Lung (tissue), 12 donors: ENCODE results near the gene FDXR. TPM values are rescaled to one million over a fixed set of nuclear protein-coding genes. Genes with fewer than 3 reads are reported as not detected.

ENCODE experiments used
- ATAC-seq: fragments of 200-7000 bp; cut with Tn5 transposase; one replicate; pipeline ENCODE4 v1.9.1; 2020; ENCODE audit warnings: moderate number of reproducible peaks; ENCODE audit not compliant: insufficient read depth, low FRiP score
- DNase-seq, 3 donors: peaks; one replicate each; pipeline ENCODE4 v3.0.0-alpha.2; 2013 to 2017
- H3K27ac ChIP-seq, 2 donors: one replicate each; pipeline ENCODE4 v1.5.1; 2013; ENCODE audit warnings: mild to moderate bottlenecking in 2 of 2, moderate library complexity in 2 of 2, control low read depth in 1 of 2, inconsistent platforms in 1 of 2, low read depth in 1 of 2, low read length in 1 of 2
- H3K27me3 ChIP-seq, 3 donors: one replicate each; pipeline ENCODE4 v1.5.1; 2013; ENCODE audit warnings: low read length in 2 of 3; ENCODE audit not compliant: control insufficient read depth in 3 of 3, insufficient read depth in 3 of 3
- H3K36me3 ChIP-seq, 4 donors: one replicate each; pipeline ENCODE4 v1.5.1; 2013; ENCODE audit warnings: low read length in 4 of 4, mild to moderate bottlenecking in 1 of 4, moderate library complexity in 1 of 4; ENCODE audit not compliant: control insufficient read depth in 4 of 4, insufficient read depth in 4 of 4
- H3K4me1 ChIP-seq, 5 donors: one replicate each; pipeline ENCODE4 v1.5.1; 2013; ENCODE audit warnings: low read length in 5 of 5, mild to moderate bottlenecking in 2 of 5, moderate library complexity in 1 of 5; ENCODE audit not compliant: control insufficient read depth in 5 of 5, insufficient read depth in 5 of 5
- H3K4me3 ChIP-seq: one replicate; pipeline ENCODE4 v1.5.1; 2013; ENCODE audit warnings: mild to moderate bottlenecking, control low read depth, moderate library complexity
- H3K9ac ChIP-seq, 2 donors: one replicate each; pipeline ENCODE4 v1.5.1; 2013; ENCODE audit warnings: low read length in 2 of 2, control low read depth in 1 of 2; ENCODE audit not compliant: insufficient read depth in 1 of 2
- H3K9me3 ChIP-seq, 4 donors: one replicate each; pipeline ENCODE4 v1.5.1; 2013; ENCODE audit warnings: low read length in 3 of 4, mild to moderate bottlenecking in 1 of 4, moderate library complexity in 1 of 4; ENCODE audit not compliant: control insufficient read depth in 4 of 4, insufficient read depth in 3 of 4
- WGBS, 2 donors: extraction: QIAGEN DNeasy Blood & Tissue Kit; methylation state at CpG; one replicate each; pipeline ENCODE4 v1.1.7; 2013; 5-methylcytosine and 5-hydroxymethylcytosine counted together
- polyA plus RNA-seq, 2 donors: library from polyadenylated mRNA; stranded (reverse); fragments of 200-250 nt; gene quantifications; one replicate each; pipeline ENCODE4 v1.2.1, GENCODE V29; 2013
- total RNA-seq, 2 donors: library from RNA; depleted of rRNA in 1 of 2; stranded (reverse); fragments of >200 nt in 1 of 2; gene quantifications; one replicate each; pipeline ENCODE4 v1.2.1, GENCODE V29; 2014 to 2021
- TF ChIP-seq, protein P1 (sequence below): IDR thresholded peaks from 2 replicates; pipeline ENCODE4 v1.5.1; 2012; ENCODE audit warnings: mild to moderate bottlenecking; ENCODE audit errors: control extremely low read depth, extremely low read depth
- donor health status: control.
- donor health status: control.
- donor health status: Bipolar disorder and iron deficiency.
- donor health status: healthy.
- donor health status: DM: yes; HTN: yes; CAD: no.

Gene FDXR
- total and polyA plus RNA-seq, 4 donors: 7.8 to 17.5 (median 10.7) TPM

DNA sequence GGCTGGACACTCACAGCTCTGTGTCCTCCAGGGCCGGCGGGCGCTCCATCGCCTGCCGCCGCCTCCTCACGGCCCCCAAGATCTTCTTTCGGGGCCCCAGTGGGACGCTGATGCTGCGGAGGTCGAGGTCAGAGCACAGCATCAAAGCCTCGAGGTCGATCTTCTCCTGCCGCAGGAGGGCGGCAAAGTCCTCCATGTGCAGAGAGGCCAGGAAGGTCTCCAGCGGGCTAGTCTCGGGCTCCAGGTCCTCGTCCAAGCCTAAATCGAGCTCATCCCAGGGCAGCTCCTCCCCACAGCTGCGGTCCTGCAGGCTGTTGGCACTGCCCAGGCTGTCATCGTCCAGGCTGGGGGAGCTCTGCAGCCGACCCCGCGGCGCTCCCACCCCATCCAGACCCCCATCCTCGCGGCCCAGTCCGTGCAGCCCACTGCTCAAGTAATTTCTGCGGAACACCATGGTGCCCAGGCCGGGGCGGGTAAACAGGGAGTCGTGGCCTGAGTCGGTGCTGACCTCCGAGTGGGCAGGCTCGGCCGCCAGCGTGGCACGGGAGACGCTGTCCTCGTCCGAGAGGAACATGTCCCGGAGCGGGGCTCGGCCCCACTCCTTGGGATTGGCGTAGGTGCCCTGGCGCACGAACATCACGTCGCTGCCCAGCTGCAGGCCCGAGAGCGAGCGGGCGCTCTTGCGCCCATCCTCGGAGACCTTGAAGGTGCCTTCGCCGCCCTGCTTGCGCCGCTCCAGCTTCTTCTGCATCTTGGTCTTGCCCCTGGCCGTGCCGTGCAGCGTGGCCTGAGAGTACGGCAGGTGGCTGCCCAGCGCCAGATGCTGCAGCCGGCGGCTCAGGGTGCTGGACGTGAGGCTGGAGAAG lies 46.9 kb upstream of the FDXR start:
- TF ChIP-seq, protein P1, sequence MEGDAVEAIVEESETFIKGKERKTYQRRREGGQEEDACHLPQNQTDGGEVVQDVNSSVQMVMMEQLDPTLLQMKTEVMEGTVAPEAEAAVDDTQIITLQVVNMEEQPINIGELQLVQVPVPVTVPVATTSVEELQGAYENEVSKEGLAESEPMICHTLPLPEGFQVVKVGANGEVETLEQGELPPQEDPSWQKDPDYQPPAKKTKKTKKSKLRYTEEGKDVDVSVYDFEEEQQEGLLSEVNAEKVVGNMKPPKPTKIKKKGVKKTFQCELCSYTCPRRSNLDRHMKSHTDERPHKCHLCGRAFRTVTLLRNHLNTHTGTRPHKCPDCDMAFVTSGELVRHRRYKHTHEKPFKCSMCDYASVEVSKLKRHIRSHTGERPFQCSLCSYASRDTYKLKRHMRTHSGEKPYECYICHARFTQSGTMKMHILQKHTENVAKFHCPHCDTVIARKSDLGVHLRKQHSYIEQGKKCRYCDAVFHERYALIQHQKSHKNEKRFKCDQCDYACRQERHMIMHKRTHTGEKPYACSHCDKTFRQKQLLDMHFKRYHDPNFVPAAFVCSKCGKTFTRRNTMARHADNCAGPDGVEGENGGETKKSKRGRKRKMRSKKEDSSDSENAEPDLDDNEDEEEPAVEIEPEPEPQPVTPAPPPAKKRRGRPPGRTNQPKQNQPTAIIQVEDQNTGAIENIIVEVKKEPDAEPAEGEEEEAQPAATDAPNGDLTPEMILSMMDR: no peak
- Histone ChIP-seq H3K9ac (no peak overlapping the region), H3K4me3 (no peak overlapping the region), H3K27ac (no peak overlapping the region), H3K27me3 (peaks cover 4 to 30% (median 29%) of the 10 kb centered on the region in 3 donors), H3K4me1 (peaks cover 0 to 16% (median 3%) of the 10 kb centered on the region in 5 donors), H3K9me3 (no peaks in the 10 kb centered on the region), H3K36me3 (no peaks in the 10 kb centered on the region)
- ATAC-seq (no peak), DNase-seq (no peak)
- 58 to 65% methylated on average over 61 to 67 of the region's 67 CpGs for WGBS, 2 donors

DNA sequence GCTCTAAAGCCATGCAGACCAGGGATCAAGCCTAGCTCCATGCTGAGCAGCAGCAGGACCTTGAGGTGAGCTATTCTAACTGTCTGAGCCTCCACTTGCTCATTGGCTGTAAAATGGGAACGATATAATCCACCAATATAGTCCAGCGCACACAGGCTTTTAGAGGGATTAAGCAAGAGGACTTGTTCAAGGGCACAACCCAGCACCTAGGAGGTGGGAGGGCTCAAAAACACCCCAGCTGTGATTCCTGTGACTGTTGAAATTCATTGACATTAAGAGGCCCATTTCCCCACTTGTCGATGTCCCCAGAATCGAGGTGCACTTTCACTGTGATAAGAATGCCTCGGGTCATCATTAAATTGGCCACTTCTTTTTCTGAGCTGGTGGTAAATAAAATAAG lies 46.1 kb upstream of the FDXR start:
- Histone ChIP-seq H3K36me3 (no peaks in the 10 kb centered on the region), H3K9me3 (no peaks in the 10 kb centered on the region), H3K27me3 (peaks cover 4 to 22% (median 21%) of the 10 kb centered on the region in 3 donors), H3K9ac (no peak overlapping the region), H3K27ac (no peak overlapping the region), H3K4me3 (no peak overlapping the region), H3K4me1 (peaks cover 0 to 14% (median 3%) of the 10 kb centered on the region in 5 donors)
- DNase-seq: no peak
- TF ChIP-seq, protein P1: no peak
- no peak for ATAC-seq
- 86 to 93% methylated on average over 5 of the region's 5 CpGs for WGBS, 2 donors

DNA sequence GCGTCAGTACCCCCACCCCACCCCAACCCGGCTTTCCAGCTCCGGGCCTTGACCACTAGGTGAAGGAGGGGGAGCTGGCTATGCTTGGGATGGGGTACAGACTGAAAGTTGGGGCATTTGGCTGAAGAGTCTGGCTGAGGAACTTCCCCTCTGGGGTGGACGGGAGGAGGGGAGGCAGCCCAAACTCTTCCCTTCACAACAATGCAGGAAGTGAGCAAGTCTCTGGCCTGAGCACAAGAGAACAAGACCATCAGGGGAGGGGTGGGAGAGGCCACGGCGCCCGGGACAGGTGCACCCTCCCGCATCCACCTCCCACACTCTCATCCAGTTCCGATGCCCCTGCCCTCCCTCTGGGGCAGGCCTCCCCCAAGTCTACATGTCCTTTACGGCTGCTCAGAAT lies 44.6 kb upstream of the FDXR start:
- Histone ChIP-seq H3K9ac (no peak overlapping the region), H3K4me3 (no peak overlapping the region), H3K36me3 (no peaks in the 10 kb centered on the region), H3K4me1 (peaks cover 0 to 9% (median 0%) of the 10 kb centered on the region in 5 donors), H3K27ac (no peak overlapping the region), H3K27me3 (peaks cover 4 to 14% (median 13%) of the 10 kb centered on the region in 3 donors), H3K9me3 (no peaks in the 10 kb centered on the region)
- TF ChIP-seq, protein P1: no peak
- DNase-seq (no peak), ATAC-seq (no peak)
- WGBS, 2 donors: 40 to 54% methylated on average over 10 of the region's 10 CpGs
